Measurements from ENCODE around the gene MCM8. TPM values are rescaled to one million over a fixed set of nuclear protein-coding genes. Genes with fewer than 3 reads are reported as not detected.

The MCM8 gene
- total RNA-seq, 1 donor from 2014 or later = 4.5 TPM

DNA sequence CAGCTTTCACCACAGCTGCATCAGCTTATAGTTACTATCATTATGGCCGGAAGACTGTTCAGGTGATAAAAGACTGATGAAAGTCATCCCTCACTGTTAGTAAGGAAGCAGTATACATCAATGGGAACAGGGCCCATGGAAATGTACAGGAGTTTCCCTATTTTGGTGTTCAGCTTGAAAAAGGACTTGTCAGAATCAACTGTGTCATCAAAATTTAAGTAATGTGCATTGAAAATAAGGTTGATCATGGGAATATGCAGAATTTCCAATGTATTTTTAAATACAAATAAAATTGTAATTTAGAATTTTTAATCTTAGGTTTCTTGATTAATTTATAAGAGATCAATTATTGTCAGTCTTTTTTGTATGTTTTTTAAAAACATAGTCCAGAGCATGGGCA lies 86.6 kb downstream of the MCM8 start:
- FAIRE-seq = no peak

DNA sequence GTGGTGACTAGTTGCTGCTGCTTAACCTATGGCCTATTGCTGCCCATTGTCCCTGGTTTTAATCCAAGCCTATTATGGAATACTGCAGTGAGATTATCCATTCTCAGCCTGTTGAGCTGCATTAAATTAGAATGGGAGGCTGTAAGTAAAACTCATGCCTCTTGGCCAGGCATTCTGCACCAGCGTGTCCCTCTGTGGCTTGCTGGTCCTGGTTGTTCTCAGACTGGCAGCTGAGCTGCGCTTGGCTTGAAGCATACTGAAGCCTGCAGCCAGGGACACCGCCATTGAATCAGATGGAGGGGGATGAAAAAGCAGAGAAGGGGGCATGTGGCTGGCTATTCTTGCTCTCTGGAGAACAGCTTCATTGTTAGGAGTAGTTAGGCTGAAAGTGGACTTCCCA lies 87.8 kb downstream of the MCM8 start:
- no peak for DNase-seq (ENCODE audit: low spot score in 2 of 2)
- no peak for FAIRE-seq

More for the DNA sequence above, 86.6 kb downstream of the MCM8 start:
- DNase-seq (ENCODE audit: low spot score in 2 of 2) = no peak

DNA sequence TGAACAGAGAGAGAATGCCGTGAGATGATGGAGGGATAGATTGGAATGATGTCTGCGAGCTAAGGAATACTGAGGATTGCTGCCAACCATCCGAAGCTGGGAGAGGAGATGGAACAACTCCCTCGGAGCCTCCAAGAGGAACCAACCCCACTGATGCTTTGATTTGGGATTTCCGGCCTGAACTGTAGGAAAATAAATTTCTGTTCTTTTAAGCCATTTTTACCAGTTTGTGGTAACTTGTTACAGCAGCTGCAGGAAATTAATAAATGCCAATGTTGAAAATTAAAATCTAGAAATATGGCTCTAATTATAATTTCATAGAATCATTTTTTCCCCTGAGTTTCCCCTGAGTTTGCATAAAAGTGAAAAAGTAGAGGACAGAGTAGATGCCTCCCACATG lies 89.3 kb downstream of the MCM8 start:
- DNase-seq (ENCODE audit: low spot score in 2 of 2) = no peak
- FAIRE-seq = no peak

DNA sequence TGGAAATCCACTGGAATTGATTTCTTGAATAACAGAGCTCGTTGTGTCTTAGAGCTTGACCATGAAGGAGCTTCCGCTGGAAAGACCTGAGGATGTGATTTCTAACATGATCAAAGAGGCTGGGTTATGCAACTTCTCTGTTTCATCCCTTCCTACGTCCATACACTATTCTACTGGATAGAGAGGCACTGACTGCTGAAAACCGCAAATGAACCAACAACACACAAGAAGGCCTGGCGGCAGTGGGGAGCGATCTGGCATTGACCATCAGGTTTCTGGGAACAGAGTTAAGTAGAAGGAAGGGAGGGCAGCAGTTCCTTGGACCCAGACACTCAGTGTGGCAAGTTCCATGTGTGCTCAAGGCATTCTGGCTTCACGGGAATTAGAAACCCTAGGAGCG lies 90.1 kb downstream of the MCM8 start:
- DNase-seq (ENCODE audit: low spot score in 2 of 2) (no peak), FAIRE-seq (no peak)

DNA sequence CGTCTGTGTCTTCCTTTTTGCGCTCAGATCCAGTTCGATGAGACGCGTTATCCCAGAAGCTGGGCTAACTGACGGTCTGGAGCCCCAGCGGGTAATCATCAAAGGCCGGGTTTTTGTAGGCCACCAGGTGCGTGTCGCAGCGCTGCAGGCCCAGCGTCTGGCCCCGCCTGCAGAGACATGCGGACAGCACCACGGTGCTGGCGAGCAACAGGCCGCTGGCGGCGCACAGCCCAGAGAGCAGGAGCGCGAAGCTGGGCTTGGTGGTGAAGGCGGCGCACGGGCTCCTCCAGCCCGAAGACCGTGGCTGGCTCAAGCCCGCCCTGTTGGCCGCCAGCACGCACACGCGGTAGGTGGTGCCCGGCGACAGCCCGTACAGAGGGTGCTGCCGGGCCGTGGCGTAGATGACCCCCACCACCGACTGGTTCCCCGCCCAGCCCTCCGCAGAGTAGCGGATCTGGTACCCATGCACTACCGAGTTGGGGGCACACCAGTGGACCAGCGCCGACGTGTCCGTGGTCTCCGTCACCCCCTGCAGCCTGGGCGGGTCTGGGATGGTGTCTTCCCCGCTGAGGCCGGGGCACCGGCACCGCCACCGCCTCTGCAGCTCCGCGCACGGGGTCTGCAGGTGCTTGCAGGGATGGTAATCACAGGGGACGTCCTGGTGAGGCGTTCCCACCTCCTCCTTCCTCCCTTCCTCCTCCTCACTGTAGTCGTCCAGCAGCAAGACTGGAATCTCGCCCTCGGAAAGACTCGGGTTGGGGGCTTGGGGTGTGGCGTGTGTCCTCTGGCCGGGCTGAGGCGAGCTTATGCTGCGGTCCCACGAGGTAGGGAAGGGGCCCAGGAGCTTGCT lies 90.7 kb downstream of the MCM8 start:
- DNase-seq (ENCODE audit: low spot score in 2 of 2) (no peak), FAIRE-seq (no peak)

DNA sequence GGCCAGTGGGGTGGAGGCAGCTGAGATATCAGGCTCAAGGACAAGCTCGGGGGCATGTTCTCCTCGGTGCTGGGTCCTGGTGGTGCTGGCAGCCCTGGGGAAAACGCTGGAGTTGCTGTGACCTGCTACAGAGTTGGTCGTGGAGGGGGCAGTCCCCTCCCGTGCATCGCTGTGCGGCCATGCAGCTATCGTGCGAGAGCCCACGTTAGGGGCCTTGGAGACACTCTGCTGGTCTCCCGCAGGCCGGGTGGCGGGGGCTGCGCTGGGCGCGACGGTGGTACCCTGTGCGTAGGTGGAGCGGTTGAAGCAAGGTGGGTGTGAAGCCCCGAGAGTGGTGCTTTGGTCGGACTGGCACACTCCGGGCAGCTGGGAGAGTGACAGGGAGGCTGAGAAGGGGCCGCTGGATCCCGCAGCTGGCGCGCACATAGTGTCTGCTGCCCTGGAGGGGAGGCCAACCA lies 91.4 kb downstream of the MCM8 start:
- DNase-seq (ENCODE audit: low spot score in 2 of 2) (no peak), FAIRE-seq (no peak)

DNA sequence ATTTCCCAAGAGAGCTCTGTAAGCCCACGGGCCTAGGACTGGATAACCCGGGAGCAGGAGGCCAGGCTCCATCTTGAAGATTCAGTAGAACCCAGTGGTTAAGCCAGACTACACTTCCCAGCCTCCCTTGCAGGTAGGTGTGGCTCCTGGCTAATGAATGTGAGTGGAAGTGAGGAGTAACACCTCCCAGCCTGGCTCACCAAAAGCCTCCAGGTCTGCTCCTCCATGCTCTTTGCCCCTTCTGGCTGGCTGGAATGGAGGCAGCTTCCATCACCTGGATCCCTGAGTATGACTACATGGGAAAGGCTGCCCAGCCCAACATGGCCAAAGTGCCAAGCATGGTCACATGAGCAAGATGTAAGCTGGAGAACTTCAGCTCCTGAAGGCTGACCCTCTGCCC lies 93.7 kb downstream of the MCM8 start:
- FAIRE-seq (no peak), DNase-seq (ENCODE audit: low spot score in 2 of 2) (no peak)

DNA sequence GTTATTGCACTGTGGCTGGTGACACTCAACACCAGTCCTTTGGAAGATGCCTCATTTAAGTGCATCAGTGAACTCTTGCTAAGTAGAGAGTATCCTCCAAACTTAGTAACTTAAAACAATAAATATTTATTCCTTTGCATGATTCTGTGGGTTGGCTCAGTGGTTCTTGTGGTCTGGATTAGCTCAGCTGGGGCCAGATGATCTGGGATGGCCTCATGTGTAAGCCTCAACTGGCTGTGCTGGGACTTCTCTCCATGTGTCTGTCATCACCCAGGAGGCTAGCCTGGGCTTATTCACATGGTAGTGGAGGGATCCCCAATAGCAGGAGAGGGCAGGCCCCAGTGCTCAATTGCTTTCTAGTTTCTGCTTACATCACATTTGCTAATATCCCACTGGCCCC lies 95.1 kb downstream of the MCM8 start:
- DNase-seq (ENCODE audit: low spot score in 2 of 2) (no peak), FAIRE-seq (no peak)

DNA sequence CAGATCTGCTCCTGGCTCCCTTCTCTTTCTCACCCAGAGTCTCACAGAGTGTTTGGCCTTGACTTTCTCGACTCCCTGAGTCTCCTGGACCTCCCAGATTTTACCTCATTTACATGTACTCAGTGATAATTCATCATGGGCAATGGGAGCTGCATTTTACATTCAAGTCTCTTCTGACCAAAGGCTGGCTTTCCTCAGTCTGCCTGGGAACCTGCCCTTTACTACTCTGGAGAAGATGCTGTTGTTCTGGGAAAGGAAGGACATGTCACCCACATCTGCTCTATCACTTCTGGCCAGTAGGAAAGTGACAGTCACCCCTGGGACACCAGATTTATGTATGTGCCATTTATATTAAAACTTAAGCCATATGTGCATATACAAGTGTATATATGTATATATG lies 96.0 kb downstream of the MCM8 start:
- DNase-seq (ENCODE audit: low spot score in 2 of 2) (no peak), FAIRE-seq (no peak)

DNA sequence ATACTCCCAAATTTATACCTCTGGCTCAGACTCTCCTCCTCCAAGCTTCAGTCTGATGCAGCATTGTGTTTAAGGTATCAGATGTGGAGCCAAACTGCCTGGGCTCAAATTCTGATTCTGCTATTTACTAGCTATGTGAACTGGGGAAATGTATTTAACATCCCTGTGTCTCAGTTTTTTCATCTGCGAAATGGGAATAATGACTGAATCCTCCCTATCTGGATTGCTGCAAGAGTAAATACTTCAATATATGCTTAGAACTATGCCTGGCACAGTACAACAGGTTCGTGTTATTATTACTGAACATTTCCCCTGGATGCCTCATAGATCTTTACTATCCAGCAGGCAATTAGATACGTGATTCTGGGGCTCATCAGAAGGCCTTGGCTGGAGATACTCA lies 97.9 kb downstream of the MCM8 start:
- no peak for FAIRE-seq
- no peak for DNase-seq (ENCODE audit: low spot score in 2 of 2)

Small RNA genes lying within 50 kb of the gene (small RNA-seq; reads per million reads assigned to genes)
- gene RF00019 (not detected), gene RN7SL498P (not detected)

Other genes with a start within 250 kb of the MCM8 start
- 6.1 TPM for gene SHLD1, start 200.3 kb upstream of the MCM8 start, total RNA-seq
- 28.9 TPM for gene CHGB, start 39.1 kb upstream of the MCM8 start, total RNA-seq
- 7.3 TPM for gene TRMT6, start 119 bp upstream of the MCM8 start, total RNA-seq
- gene CRLS1, start 55.5 kb downstream of the MCM8 start, total RNA-seq = 35.5 TPM
- gene LRRN4, start 103.4 kb downstream of the MCM8 start, total RNA-seq = 0.41 TPM
- gene FERMT1, start 172.4 kb downstream of the MCM8 start, total RNA-seq = 1.2 TPM

Data from frontal cortex (tissue), 4 donors.